Heart left ventricle (tissue), 16 donors: ENCODE measurements around the gene MGAT3. TPM values are rescaled to one million over a fixed set of nuclear protein-coding genes. Genes with fewer than 3 reads are reported as not detected.

Experiments
- ATAC-seq, 4 donors: fragments of 200-7000 bp; cut with Tn5 transposase; one replicate each; pipeline ENCODE4 v1.9.1; 2020 to 2022; ENCODE audit warnings: moderate library complexity in 4 of 4, mild to moderate bottlenecking in 3 of 4, moderate number of reproducible peaks in 1 of 4
- DNase-seq, 5 donors: peaks; one replicate each; pipeline ENCODE4 v3.0.0-alpha.2; 2020
- H3K27ac ChIP-seq, 12 donors: fragments of 200-600 bp; sonication (generic) in 4 of 12; one replicate each; pipeline versions ENCODE4 v1.5.0 to v1.8.0; 2016 to 2022; ENCODE audit warnings: mild to moderate bottlenecking in 2 of 12
- H3K27me3 ChIP-seq, 9 donors: fragments of 200-600 bp; sonication (generic) in 2 of 9; one replicate each; pipeline versions ENCODE4 v1.5.1 to v1.8.0; 2016 to 2022; ENCODE audit warnings: mild to moderate bottlenecking in 3 of 9
- H3K36me3 ChIP-seq, 9 donors: fragments of 200-600 bp; sonication (generic) in 2 of 9; one replicate each; pipeline versions ENCODE4 v1.5.0 to v1.8.0; 2018 to 2022; ENCODE audit warnings: mild to moderate bottlenecking in 2 of 9
- H3K4me1 ChIP-seq, 12 donors: fragments of 200-600 bp; sonication (generic) in 4 of 12; one replicate each; pipeline versions ENCODE4 v1.5.0 to v1.8.0; 2016 to 2022; ENCODE audit warnings: mild to moderate bottlenecking in 3 of 12
- H3K4me3 ChIP-seq, 12 donors: fragments of 200-600 bp; sonication (generic) in 4 of 12; one replicate each; pipeline versions ENCODE4 v1.5.0 to v1.8.0; 2017 to 2022; ENCODE audit warnings: mild to moderate bottlenecking in 9 of 12, moderate library complexity in 4 of 12
- H3K9me3 ChIP-seq, 12 donors: fragments of 200-600 bp; sonication (generic) in 4 of 12; one replicate each; pipeline versions ENCODE4 v1.5.0 to v1.8.0; 2016 to 2022; ENCODE audit warnings: mild to moderate bottlenecking in 1 of 12
- POLR2A ChIP-seq, 2 donors: fragments of 450-650 bp; IDR thresholded peaks; one replicate each; pipeline ENCODE4 v1.6.1; 2017; ENCODE audit warnings: antibody characterized with exemption in 2 of 2, mild to moderate bottlenecking in 2 of 2, moderate library complexity in 2 of 2
- WGBS, 4 donors: extraction: QIAGEN DNeasy Blood & Tissue Kit in 2 of 4; methylation state at CpG; one replicate each; pipeline versions ENCODE4 v1.1.5 to v1.1.7; 2013 to 2018; 5-methylcytosine and 5-hydroxymethylcytosine counted together
- intact Hi-C, 10 donors: fragments of 100-400 bp; cut with DNase I; formaldehyde crosslinking; loops; one replicate each; pipeline versions ENCODE4 v1.11.1 to v1.14.2; 2022
- polyA plus RNA-seq, 2 donors: library from polyadenylated mRNA; stranded (reverse); fragments of 200-250 nt; gene quantifications; one replicate each; pipeline ENCODE4 v1.2.3, GENCODE V29; 2013
- total RNA-seq, 9 donors: library from RNA; depleted of rRNA in 2 of 9; stranded (reverse); fragments of >200 nt in 2 of 9; fragmentation: NEBNext Ultra II Directional in 3 of 9; extraction: Animal tissue kit (Norgen Biotek cat#: 25700) in 3 of 9; gene quantifications; one replicate each; pipeline versions ENCODE4 v1.1.0 to v1.2.4, GENCODE V29; 2016 to 2023
- TF ChIP-seq, protein P1 (sequence below), 12 donors: fragments of 200-600 bp; sonication (generic) in 4 of 12; IDR thresholded peaks; one replicate each; pipeline versions ENCODE4 v1.5.0 to v1.8.0; 2018 to 2022; ENCODE audit warnings: antibody characterized with exemption in 12 of 12, mild to moderate bottlenecking in 5 of 12
- donor health status: ischemic (EF 13 %, LVEDD 7.1; RV severe dilation, severe dysfunction).
- donor health status: healthy with polysubstance abuse.
- donor health status: DM: no; HTN: yes; CAD: no.
- donor health status: DM: no; HTN: no; CAD: no.
- donor health status: ischemic (EF 25% LVEDD 6.9; RV normal size, moderate dysfunction).
- donor health status: ischemic (EF 25% LVEDD 5.7; RV mildly dilated, moderate dysfunction).
- donor health status: healthy.
- donor health status: DM: yes; HTN: yes; CAD: no.
- donor health status: ischemic (EF 35%, LVEDD 5.7; RV mildly dilated, moderate dysfunction).
- donor health status: nonischemic (EF 11% LVEDD 7.7; RV severe dilation, severe dysfunction).
- donor health status: DM: yes; HTN: yes; CAD: no.
- donor health status: PGD.
- donor health status: ischemic (EF 29% LVEDD 5.4; RV normal size, mild dysfunction).
- donor health status: nonischemic (EF 23%, LVEDD 6.1; RV moderate dilation, normal function).

The MGAT3 gene
- total and polyA plus RNA-seq, 11 donors: 2.2 to 9.9 (median 4.4) TPM

DNA sequence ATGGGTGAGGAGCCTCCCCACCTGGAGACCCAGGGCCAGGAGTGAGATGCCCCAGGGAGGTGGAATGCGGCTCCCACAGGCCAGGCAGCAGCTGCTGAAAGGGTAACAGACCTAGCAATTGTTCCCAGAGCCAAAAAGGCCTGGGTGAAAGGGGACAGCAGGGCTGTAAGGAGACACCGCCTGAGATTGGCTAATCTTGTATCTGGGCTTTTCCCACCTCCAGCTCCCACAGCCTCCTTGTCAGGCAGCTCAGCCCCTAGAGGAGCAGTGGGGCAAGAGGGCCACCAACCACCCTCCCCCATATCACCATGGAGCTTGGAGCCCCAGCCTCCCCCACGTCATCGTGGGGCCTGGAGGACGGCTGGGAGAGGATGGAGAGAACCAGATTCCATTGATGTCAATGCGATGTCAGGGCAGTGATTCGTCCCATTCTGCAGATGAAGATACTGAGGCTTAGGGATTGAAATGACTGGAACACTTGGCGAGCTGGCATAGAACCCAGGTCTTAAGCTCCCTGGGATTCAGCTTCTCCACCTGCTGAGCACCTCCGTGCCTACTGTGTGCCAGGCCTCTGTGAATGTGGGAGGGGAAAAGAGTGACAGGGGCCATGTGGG lies 2.9 kb upstream of the MGAT3 start:
- no peak overlapping the region for H3K4me3 ChIP-seq
- intact Hi-C loops: no loop called here
- no peaks in the 10 kb centered on the region for H3K36me3 ChIP-seq
- peaks cover 0 to 26% (median 6%) of the 10 kb centered on the region in 12 donors for H3K4me1 ChIP-seq
- no peak for DNase-seq
- H3K27me3 ChIP-seq: peaks cover 0 to 25% (median 6%) of the 10 kb centered on the region in 9 donors
- WGBS, 4 donors: 77 to 80% (median 77%) methylated on average over 8 to 9 of the region's 9 CpGs
- TF ChIP-seq, protein P1, sequence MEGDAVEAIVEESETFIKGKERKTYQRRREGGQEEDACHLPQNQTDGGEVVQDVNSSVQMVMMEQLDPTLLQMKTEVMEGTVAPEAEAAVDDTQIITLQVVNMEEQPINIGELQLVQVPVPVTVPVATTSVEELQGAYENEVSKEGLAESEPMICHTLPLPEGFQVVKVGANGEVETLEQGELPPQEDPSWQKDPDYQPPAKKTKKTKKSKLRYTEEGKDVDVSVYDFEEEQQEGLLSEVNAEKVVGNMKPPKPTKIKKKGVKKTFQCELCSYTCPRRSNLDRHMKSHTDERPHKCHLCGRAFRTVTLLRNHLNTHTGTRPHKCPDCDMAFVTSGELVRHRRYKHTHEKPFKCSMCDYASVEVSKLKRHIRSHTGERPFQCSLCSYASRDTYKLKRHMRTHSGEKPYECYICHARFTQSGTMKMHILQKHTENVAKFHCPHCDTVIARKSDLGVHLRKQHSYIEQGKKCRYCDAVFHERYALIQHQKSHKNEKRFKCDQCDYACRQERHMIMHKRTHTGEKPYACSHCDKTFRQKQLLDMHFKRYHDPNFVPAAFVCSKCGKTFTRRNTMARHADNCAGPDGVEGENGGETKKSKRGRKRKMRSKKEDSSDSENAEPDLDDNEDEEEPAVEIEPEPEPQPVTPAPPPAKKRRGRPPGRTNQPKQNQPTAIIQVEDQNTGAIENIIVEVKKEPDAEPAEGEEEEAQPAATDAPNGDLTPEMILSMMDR (IDR thresholded peaks at IDR 0.05): no peak
- no peak for TF ChIP-seq POLR2A (IDR thresholded peaks at IDR 0.05)
- no peak overlapping the region for H3K27ac ChIP-seq
- ATAC-seq: no peak
- H3K9me3 ChIP-seq: no peaks in the 10 kb centered on the region

DNA sequence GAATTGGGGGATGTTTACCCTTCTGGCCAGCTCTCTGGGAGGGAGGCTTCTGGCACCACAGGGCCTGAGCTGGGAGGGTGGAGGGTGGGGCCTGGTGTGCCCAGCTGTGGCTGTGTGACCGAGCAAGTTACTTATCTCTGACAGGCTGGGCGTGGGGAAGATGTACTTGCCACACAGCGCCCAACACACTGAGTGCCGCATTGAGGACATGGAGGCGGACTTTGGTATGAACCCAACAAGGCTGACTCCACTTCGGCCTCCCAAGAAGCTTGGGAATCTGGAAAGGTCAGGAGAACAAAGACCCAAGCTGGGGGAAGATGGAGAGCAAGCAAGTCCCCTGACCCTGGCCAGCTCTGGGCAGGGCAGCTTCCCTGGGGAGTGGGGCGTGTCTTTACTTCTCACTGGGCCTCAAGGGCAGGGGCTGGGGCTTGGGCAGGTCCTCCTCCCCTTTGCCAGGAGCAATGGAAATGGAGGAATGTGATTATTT lies 2.4 kb upstream of the MGAT3 start:
- TF ChIP-seq, protein P1 (IDR thresholded peaks at IDR 0.05): no peak
- no peak for TF ChIP-seq POLR2A (IDR thresholded peaks at IDR 0.05)
- H3K4me1 ChIP-seq: peaks cover 0 to 26% (median 6%) of the 10 kb centered on the region in 12 donors
- no peak overlapping the region for H3K4me3 ChIP-seq
- H3K9me3 ChIP-seq: no peaks in the 10 kb centered on the region
- H3K36me3 ChIP-seq: no peaks in the 10 kb centered on the region
- intact Hi-C loops: no loop called here
- DNase-seq (no peak), ATAC-seq (no peak)
- peaks cover 0 to 25% (median 6%) of the 10 kb centered on the region in 9 donors for H3K27me3 ChIP-seq
- WGBS, 4 donors: 74 to 87% (median 76%) methylated on average over 4 to 7 of the region's 7 CpGs
- no peak overlapping the region for H3K27ac ChIP-seq

- WGBS, 4 donors: 0 to 1% (median 0%) methylated on average over 11 to 63 of the region's 63 CpGs; no CpG with 5 or more reads in 1 of the 4 donors
- no peak for ATAC-seq
- peaks cover 0 to 36% (median 9%) of the 10 kb centered on the region in 12 donors for H3K4me1 ChIP-seq
- H3K27ac ChIP-seq: peak overlapping the region in 10 of 12 donors; percentile 50 to 89 (median 74)
- intact Hi-C loops: no loop called here
- no peak for TF ChIP-seq POLR2A (IDR thresholded peaks at IDR 0.05)
- TF ChIP-seq, protein P1 (IDR thresholded peaks at IDR 0.05): no peak
- peaks cover 0 to 25% (median 6%) of the 10 kb centered on the region in 9 donors for H3K27me3 ChIP-seq
- H3K4me3 ChIP-seq: peak overlapping the region; percentile 47 to 81 (median 63)
- H3K36me3 ChIP-seq: no peaks in the 10 kb centered on the region
- DNase-seq: no peak
- H3K9me3 ChIP-seq: no peaks in the 10 kb centered on the region
Observed at GRCh38 chr22:39457198-39457555, 365 bp downstream of the MGAT3 start.

DNA sequence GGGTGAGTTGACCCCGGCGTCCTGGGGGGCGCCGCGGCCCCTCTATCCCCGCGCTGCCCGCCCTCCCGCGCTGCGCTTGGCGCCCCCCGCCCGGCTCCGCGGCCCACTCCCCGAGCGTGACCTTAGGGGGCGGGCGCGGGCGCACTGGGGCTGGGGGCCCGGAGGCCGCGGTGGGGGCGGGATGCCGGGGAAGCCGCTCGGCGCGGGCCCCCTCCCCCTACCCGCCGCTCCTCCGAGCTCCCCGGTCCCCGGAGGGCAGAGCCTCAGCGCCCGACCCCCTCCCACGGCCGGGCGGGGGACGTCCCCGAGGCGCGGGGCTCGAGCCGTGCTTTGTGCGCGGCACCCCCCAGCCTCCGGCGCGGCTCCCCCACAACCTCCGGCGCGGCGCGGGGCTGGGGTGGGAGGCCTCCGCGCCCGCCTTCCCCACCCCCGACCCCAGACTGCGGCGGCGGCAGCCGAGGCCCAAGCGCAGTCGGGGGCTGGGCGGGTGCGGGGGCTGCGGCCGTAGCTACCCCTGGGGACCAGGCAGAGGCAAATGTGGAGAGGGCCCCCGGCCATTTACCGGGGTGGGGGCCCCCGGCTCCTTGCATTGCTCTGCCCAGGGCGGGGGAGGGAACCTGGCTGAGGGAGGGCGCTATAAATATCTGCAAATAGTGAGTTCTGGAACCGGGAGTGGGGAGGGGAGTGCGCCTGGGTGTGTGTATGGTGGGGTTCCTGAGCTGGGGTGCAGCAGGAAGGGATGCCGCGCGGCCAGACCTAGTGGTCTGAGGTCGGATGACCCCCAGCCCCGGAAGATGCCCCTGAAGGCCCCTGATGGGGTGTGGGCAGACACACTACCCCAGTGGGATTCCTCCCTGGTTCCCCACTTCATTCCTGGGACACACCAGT lies 988 bp downstream of the MGAT3 start:
- Histone ChIP-seq H3K27ac (peak overlapping the region; percentile 50 to 89 (median 72)), H3K27me3 (peaks cover 0 to 25% (median 6%) of the 10 kb centered on the region in 9 donors), H3K4me1 (peaks cover 0 to 36% (median 13%) of the 10 kb centered on the region in 12 donors), H3K4me3 (peak overlapping the region; percentile 47 to 81 (median 63)), H3K9me3 (no peaks in the 10 kb centered on the region), H3K36me3 (no peaks in the 10 kb centered on the region)
- intact Hi-C loops: no loop called here
- ATAC-seq (peak in 2 of 4 donors; percentile 14 to 48), DNase-seq (peak in 1 of 5 donors; percentile 41)
- WGBS, 4 donors: 1% methylated on average over 19 to 83 of the region's 83 CpGs
- TF ChIP-seq, protein P1 (IDR thresholded peaks at IDR 0.05): no peak
- no peak for TF ChIP-seq POLR2A (IDR thresholded peaks at IDR 0.05)
